A549 (cell line): Measurements from ENCODE around the gene TLR6.

Experiments used
- CTCF ChIP-seq: fragments of >200 bp; sonication (Bioruptor Twin); formaldehyde crosslinking; IDR thresholded peaks from 3 replicates; pipeline ENCODE4 v1.5.1; 2016
- ESRRA ChIP-seq: fragments of 150-350 bp; IDR thresholded peaks from 2 replicates; pipeline ENCODE4 v1.6.1; 2014; ENCODE audit warnings: mild to moderate bottlenecking, low read length, borderline replicate concordance
- HES2 ChIP-seq: fragments of >200 bp; sonication (Bioruptor Twin); formaldehyde crosslinking; IDR thresholded peaks from 2 replicates; pipeline ENCODE4 v1.6.1; 2016
- HOXB5 ChIP-seq: fragments of 250-450 bp; sonication (Bioruptor Pico); IDR thresholded peaks from 2 replicates; pipeline ENCODE4 v1.5.0; 2020; ENCODE audit warnings: mild to moderate bottlenecking, moderate library complexity
- JUNB ChIP-seq: fragments of >200 bp; sonication (Bioruptor Twin); formaldehyde crosslinking; IDR thresholded peaks from 2 replicates; pipeline ENCODE4 v1.6.1; 2016
- MAZ ChIP-seq: fragments of 150-350 bp; IDR thresholded peaks from 2 replicates; pipeline ENCODE4 v1.6.1; 2014; ENCODE audit warnings: antibody characterized with exemption, low read depth, low read length, borderline replicate concordance
- MYC ChIP-seq: IDR thresholded peaks from 2 replicates; pipeline ENCODE4 v1.6.1; 2012; ENCODE audit warnings: mild to moderate bottlenecking, inconsistent platforms, low read length, improper control_type of control experiment, borderline replicate concordance
- ZNF302 ChIP-seq: fragments of 250-450 bp; sonication (Bioruptor Pico); IDR thresholded peaks from 2 replicates; pipeline ENCODE4 v1.9.0; 2021; ENCODE audit warnings: inconsistent platforms, mild to moderate bottlenecking, moderate library complexity

- TF ChIP-seq CTCF = peak; percentile 58
- no peak for TF ChIP-seq MYC
- no peak for TF ChIP-seq HES2
- no peak for TF ChIP-seq JUNB
- TF ChIP-seq ZNF302 (CRISPR knock-in tag) = no peak
- no peak for TF ChIP-seq ESRRA
- TF ChIP-seq MAZ = no peak
- no peak for TF ChIP-seq HOXB5 (CRISPR knock-in tag)
Observed at GRCh38 chr4:38860788-38861424, 4.3 kb upstream of the TLR6 start.
